ENCODE measurements around the gene MAP4. TPM values are rescaled to one million over a fixed set of nuclear protein-coding genes. Genes with fewer than 3 reads are reported as not detected.

MAP4 gene
- total and polyA plus RNA-seq, 10 donors: 22.3 to 163 (median 100) TPM

DNA sequence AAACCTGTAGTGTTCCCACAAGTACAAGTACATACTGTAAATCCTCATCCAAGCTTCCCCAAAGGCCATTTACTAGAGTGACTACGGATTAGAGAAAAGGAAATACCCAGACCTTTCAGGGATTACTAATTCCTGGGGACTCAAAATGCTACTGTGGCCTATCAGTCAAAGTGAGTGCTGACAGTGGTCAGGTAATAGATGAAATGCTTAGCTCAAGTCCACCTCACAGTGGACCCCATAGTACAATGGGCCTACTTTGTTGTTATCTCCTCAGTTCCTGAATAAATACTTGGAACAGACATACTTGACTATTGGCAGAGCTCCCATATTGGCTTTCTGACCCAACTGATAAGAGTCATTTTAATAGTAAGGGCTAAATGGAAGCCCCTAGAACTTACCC lies 61.6 kb downstream of the MAP4 start:
- WGBS, 5 donors: 56 to 95% (median 83%) methylated on average over 1 of the region's 1 CpG
- H3K9me3 ChIP-seq: no peaks in the 10 kb centered on the region
- peaks cover 0 to 5% (median 0%) of the 10 kb centered on the region in 6 donors for H3K36me3 ChIP-seq
- H3K4me1 ChIP-seq: no peaks in the 10 kb centered on the region
- no peak overlapping the region for H3K27ac ChIP-seq
- H3K27me3 ChIP-seq (replicated peaks in 1 of 7): no peaks in the 10 kb centered on the region
- no peak for DNase-seq
- intact Hi-C loops (cut with DNase I; ENCODE audit: low total_unique reads): no loop called here
- TF ChIP-seq, protein P1, sequence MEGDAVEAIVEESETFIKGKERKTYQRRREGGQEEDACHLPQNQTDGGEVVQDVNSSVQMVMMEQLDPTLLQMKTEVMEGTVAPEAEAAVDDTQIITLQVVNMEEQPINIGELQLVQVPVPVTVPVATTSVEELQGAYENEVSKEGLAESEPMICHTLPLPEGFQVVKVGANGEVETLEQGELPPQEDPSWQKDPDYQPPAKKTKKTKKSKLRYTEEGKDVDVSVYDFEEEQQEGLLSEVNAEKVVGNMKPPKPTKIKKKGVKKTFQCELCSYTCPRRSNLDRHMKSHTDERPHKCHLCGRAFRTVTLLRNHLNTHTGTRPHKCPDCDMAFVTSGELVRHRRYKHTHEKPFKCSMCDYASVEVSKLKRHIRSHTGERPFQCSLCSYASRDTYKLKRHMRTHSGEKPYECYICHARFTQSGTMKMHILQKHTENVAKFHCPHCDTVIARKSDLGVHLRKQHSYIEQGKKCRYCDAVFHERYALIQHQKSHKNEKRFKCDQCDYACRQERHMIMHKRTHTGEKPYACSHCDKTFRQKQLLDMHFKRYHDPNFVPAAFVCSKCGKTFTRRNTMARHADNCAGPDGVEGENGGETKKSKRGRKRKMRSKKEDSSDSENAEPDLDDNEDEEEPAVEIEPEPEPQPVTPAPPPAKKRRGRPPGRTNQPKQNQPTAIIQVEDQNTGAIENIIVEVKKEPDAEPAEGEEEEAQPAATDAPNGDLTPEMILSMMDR (IDR thresholded peaks at IDR 0.05 in 8 of 11, conservative IDR thresholded peaks at IDR 0.05 in 3 of 11): no peak
- TF ChIP-seq POLR2AphosphoS5 (IDR thresholded peaks at IDR 0.05): no peak
- no peak for TF ChIP-seq POLR2A (IDR thresholded peaks at IDR 0.05)
- no peak overlapping the region for H3K4me3 ChIP-seq

DNA sequence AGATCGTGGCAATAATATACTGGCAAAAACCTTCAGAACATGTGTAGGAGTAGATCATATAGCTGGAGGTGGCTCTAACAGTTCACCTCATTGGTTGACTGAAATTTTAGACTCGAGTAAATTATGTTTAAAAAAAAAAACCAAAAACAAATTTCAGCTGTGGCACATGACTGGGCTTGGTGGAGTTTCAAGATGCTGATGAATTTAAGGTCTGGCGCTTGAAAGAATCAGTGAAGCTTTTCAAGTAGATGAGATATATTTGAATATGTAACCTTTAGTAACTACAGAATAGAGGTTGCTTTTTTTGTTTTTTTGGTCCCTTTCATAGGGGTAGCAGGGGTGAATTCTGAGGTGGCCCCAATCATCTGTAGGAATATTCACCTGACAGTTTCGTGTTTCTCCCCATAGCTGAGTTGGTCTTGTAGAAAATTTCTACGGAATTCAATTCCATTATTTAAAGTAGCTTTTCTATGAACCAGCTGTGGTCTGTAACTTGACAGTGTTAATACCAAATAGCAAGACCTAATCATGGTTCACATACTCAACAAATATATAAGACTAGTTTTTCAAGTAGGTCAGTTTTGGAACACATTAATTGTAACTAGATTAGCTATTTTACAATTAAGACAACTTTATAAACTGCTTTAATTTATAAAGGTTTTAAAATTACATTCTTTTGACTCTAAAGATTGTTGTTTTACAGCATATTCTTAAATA lies 65.6 kb downstream of the MAP4 start:
- no peaks in the 10 kb centered on the region for H3K9me3 ChIP-seq
- no peaks in the 10 kb centered on the region for H3K4me1 ChIP-seq
- 75 to 84% (median 83%) methylated on average over 5 of the region's 5 CpGs for WGBS, 5 donors
- DNase-seq: no peak
- no peak overlapping the region for H3K4me3 ChIP-seq
- TF ChIP-seq POLR2AphosphoS5 (IDR thresholded peaks at IDR 0.05): no peak
- TF ChIP-seq, protein P1 (IDR thresholded peaks at IDR 0.05 in 8 of 11, conservative IDR thresholded peaks at IDR 0.05 in 3 of 11): no peak
- no peak for TF ChIP-seq POLR2A (IDR thresholded peaks at IDR 0.05)
- intact Hi-C loops (cut with DNase I; ENCODE audit: low total_unique reads): no loop called here
- no peak overlapping the region for H3K27ac ChIP-seq
- H3K27me3 ChIP-seq (replicated peaks in 1 of 7): no peaks in the 10 kb centered on the region
- H3K36me3 ChIP-seq: no peaks in the 10 kb centered on the region

DNA sequence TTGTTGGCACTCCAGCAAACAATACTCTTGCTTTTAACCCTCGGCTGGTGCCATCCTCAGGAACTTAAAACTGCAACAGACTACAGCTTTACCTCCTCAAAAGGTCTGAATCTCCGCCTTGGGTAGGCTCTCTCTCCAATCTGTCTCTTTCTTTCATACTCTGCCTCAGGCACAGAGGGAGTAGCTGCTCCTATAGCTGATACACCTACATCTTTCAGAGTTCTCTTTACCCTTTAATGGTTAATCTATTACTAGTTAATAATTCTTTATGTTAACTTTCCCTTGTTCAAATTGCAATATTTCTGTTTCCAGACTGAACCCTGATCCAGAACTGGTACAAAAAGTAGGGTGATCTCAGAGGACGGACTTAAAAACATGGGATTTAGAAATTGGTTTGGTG lies 66.2 kb downstream of the MAP4 start:
- Histone ChIP-seq H3K4me1 (no peaks in the 10 kb centered on the region), H3K9me3 (no peaks in the 10 kb centered on the region), H3K36me3 (no peaks in the 10 kb centered on the region), H3K27ac (no peak overlapping the region), H3K27me3 (replicated peaks in 1 of 7) (no peaks in the 10 kb centered on the region), H3K4me3 (no peak overlapping the region)
- WGBS, 5 donors: 87 to 97% (median 93%) methylated on average over 3 of the region's 3 CpGs
- intact Hi-C loops (cut with DNase I; ENCODE audit: low total_unique reads): no loop called here
- DNase-seq: no peak
- TF ChIP-seq POLR2A (IDR thresholded peaks at IDR 0.05): no peak
- TF ChIP-seq, protein P1 (IDR thresholded peaks at IDR 0.05 in 8 of 11, conservative IDR thresholded peaks at IDR 0.05 in 3 of 11): no peak
- TF ChIP-seq POLR2AphosphoS5 (IDR thresholded peaks at IDR 0.05): no peak

DNA sequence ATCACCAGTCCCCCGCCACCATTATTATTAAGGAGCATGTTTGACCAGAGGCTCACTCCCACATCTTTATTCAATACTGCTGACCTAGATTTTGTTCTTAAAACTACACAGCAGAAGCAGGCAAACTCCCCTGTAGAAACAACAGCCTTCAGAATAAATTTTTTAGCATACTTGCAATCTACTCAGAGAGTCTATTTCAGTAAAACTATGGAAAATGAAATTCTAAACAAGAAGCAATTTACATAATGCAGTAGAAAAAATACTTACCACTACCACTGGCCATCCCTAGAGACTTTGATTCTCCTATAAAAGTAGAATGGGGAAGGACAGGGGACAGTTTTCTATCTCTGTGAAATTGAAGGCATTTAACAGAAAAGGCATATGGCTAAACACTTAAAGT lies 76.0 kb downstream of the MAP4 start:
- no peaks in the 10 kb centered on the region for H3K36me3 ChIP-seq
- TF ChIP-seq POLR2A (IDR thresholded peaks at IDR 0.05) (no peak), POLR2AphosphoS5 (IDR thresholded peaks at IDR 0.05) (no peak)
- TF ChIP-seq, protein P1 (IDR thresholded peaks at IDR 0.05 in 8 of 11, conservative IDR thresholded peaks at IDR 0.05 in 3 of 11): no peak
- H3K27me3 ChIP-seq (replicated peaks in 1 of 7): no peaks in the 10 kb centered on the region
- H3K4me3 ChIP-seq: no peak overlapping the region
- no peaks in the 10 kb centered on the region for H3K9me3 ChIP-seq
- intact Hi-C loops (cut with DNase I; ENCODE audit: low total_unique reads): no loop called here
- no peak for DNase-seq
- 44 to 97% (median 93%) methylated on average over 1 of the region's 1 CpG for WGBS, 5 donors
- no peak overlapping the region for H3K27ac ChIP-seq
- H3K4me1 ChIP-seq: peaks cover 0 to 14% (median 0%) of the 10 kb centered on the region in 6 donors
